HG02981 (cell line): ENCODE measurements around the gene IL1R2.

Experiments
- ATAC-seq: cut with Tn5 transposase; IDR thresholded peaks from one replicate; pipeline ENCODE4 v1.9.1; 2021; ENCODE audit warnings: mild to moderate bottlenecking, moderate library complexity; ENCODE audit not compliant: unreplicated experiment

The IL1R2 gene

GRCh38 chr2:102037681-102038080 lies 45.9 kb downstream of the IL1R2 start:
- no peak for ATAC-seq

- no peak for ATAC-seq
These were observed 48.5 kb downstream of the IL1R2 start for GRCh38 chr2:102040229-102040628.

GRCh38 chr2:102041351-102041750 lies 49.6 kb downstream of the IL1R2 start:
- no peak for ATAC-seq

- no peak for ATAC-seq
These were observed 50.7 kb downstream of the IL1R2 start for GRCh38 chr2:102042196-102043081.

- no peak for ATAC-seq
These were observed 51.8 kb downstream of the IL1R2 start for GRCh38 chr2:102043560-102043959.

GRCh38 chr2:102044235-102044896 lies 52.6 kb downstream of the IL1R2 start:
- ATAC-seq, result no peak

GRCh38 chr2:102044967-102045489 lies 53.3 kb downstream of the IL1R2 start:
- no peak for ATAC-seq

- no peak for ATAC-seq
These were observed 53.9 kb downstream of the IL1R2 start for GRCh38 chr2:102045697-102046096.

GRCh38 chr2:102046135-102046986 lies 54.6 kb downstream of the IL1R2 start:
- no peak for ATAC-seq

GRCh38 chr2:102048465-102048864 lies 56.7 kb downstream of the IL1R2 start:
- no peak for ATAC-seq

- no peak for ATAC-seq
These were observed 58.1 kb downstream of the IL1R2 start for GRCh38 chr2:102049756-102050443.

GRCh38 chr2:102050854-102051391 lies 59.2 kb downstream of the IL1R2 start:
- no peak for ATAC-seq

GRCh38 chr2:102051692-102052277 lies 60.0 kb downstream of the IL1R2 start:
- ATAC-seq, result no peak

GRCh38 chr2:102052365-102052764 lies 60.6 kb downstream of the IL1R2 start:
- ATAC-seq, result no peak

GRCh38 chr2:102053096-102053495 lies 61.3 kb downstream of the IL1R2 start:
- ATAC-seq, result no peak

GRCh38 chr2:102055346-102055990 lies 63.7 kb downstream of the IL1R2 start:
- no peak for ATAC-seq

GRCh38 chr2:102056079-102056581 lies 64.4 kb downstream of the IL1R2 start:
- no peak for ATAC-seq

GRCh38 chr2:102057502-102058292 lies 65.9 kb downstream of the IL1R2 start:
- no peak for ATAC-seq
